Neural cell (in vitro differentiated cells): Measurements from ENCODE around the gene CA12.

Experiments
- EP300 ChIP-seq: fragments of 450-650 bp; conservative IDR thresholded peaks from 2 replicates; pipeline ENCODE4 v1.6.1; 2014; ENCODE audit warnings: antibody characterized with exemption, mild to moderate bottlenecking, moderate library complexity; ENCODE audit not compliant: poor library complexity, severe bottlenecking
- EZH2 ChIP-seq: fragments of 200-600, 300-800 bp; shearing (Covaris generic), sonication (generic); IDR thresholded peaks from 2 replicates; pipeline ENCODE4 v1.6.1; 2014; ENCODE audit warnings: antibody characterized with exemption, low read length, borderline replicate concordance, mild to moderate bottlenecking; ENCODE audit not compliant: insufficient read depth, poor library complexity, severe bottlenecking
- TF ChIP-seq, protein P1 (sequence below): fragments of 450-650 bp; IDR thresholded peaks from 2 replicates; pipeline ENCODE4 v1.5.1; 2014; ENCODE audit warnings: antibody characterized with exemption, mild to moderate bottlenecking, moderate library complexity; ENCODE audit not compliant: poor library complexity, severe bottlenecking

DNA sequence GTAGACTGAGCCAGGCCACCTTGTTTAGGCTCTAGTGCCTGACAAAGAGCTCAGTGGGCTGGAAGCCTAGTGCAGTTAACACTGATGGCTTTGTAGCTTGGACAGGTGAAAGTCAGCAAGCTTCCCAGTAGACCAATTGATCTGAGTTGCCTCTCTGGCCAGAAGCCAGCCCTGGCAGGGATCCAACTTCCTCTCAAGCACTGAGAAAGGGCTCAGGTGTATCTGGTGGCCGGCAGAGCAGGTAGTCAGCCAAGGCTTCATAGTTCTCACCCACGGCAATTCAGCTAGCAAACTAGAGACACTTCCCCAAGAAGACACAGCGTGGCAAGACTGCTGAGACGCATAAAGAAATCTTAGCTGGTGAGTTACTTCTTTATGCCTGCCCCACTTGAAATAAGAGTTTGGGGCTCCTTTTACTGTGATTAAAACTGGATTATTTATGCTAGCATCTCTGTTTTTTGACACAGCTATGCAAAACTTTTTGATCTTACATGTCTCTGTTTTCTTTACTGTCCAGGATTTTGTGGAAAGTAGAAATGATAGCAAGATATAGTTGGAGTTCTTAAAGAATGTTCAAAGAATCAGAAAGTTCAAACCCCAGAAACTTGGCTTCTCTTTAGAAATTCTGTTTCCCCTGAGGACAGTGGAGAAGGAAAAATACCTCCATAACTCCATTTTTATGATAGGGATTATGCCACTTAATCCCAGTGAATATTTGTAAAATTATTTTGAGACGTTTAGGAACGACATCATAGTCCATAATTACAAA lies 8.4 kb upstream of the CA12 start:
- TF ChIP-seq, protein P1, sequence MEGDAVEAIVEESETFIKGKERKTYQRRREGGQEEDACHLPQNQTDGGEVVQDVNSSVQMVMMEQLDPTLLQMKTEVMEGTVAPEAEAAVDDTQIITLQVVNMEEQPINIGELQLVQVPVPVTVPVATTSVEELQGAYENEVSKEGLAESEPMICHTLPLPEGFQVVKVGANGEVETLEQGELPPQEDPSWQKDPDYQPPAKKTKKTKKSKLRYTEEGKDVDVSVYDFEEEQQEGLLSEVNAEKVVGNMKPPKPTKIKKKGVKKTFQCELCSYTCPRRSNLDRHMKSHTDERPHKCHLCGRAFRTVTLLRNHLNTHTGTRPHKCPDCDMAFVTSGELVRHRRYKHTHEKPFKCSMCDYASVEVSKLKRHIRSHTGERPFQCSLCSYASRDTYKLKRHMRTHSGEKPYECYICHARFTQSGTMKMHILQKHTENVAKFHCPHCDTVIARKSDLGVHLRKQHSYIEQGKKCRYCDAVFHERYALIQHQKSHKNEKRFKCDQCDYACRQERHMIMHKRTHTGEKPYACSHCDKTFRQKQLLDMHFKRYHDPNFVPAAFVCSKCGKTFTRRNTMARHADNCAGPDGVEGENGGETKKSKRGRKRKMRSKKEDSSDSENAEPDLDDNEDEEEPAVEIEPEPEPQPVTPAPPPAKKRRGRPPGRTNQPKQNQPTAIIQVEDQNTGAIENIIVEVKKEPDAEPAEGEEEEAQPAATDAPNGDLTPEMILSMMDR: no peak
- TF ChIP-seq EZH2 (no peak), EP300 (no peak)
